ENCODE measurements around the gene TUBA1B. TPM values are rescaled to one million over a fixed set of nuclear protein-coding genes. Genes with fewer than 3 reads are reported as not detected.

The TUBA1B gene
- total RNA-seq, 1 donor from 2014 or later, result 2,565 TPM

- no peak for DNase-seq (ENCODE audit: low read depth)
- TF ChIP-seq CTCF (conservative IDR thresholded peaks at IDR 0.05; ENCODE audit: low read depth, low read length), result no peak
Observed at GRCh38 chr12:49094160-49094974, 36.8 kb downstream of the TUBA1B start, which contains the start of gene DHH. TSS of gene DHH (minus strand) at chr12:49094801. CDS start at chr12:49094512, 289 bp downstream.

GRCh38 chr12:49093792-49094159 is 37.4 kb downstream of the TUBA1B start:
- DNase-seq (ENCODE audit: low read depth), result no peak
- H3K4me3 ChIP-seq (ENCODE audit: low read depth, low read length), result peak overlapping the region; percentile 28

More at GRCh38 chr12:49094160-49094974, 36.8 kb downstream of the TUBA1B start, which contains the start of gene DHH:
- H3K4me3 ChIP-seq (ENCODE audit: low read depth, low read length), result peak within 1 kb of the TSS; percentile 28

GRCh38 chr12:49092816-49093406 is 38.3 kb downstream of the TUBA1B start:
- no peak overlapping the region for H3K4me3 ChIP-seq (ENCODE audit: low read depth, low read length)
- TF ChIP-seq CTCF (conservative IDR thresholded peaks at IDR 0.05; ENCODE audit: low read depth, low read length), result no peak
- DNase-seq (ENCODE audit: low read depth), result no peak

More at GRCh38 chr12:49093792-49094159, 37.4 kb downstream of the TUBA1B start:
- no peak for TF ChIP-seq CTCF (conservative IDR thresholded peaks at IDR 0.05; ENCODE audit: low read depth, low read length)

GRCh38 chr12:49092086-49092815 is 38.9 kb downstream of the TUBA1B start:
- DNase-seq (ENCODE audit: low read depth), result no peak
- TF ChIP-seq CTCF (conservative IDR thresholded peaks at IDR 0.05; ENCODE audit: low read depth, low read length), result peak; percentile 62
- peak overlapping the region; percentile 50 for H3K4me3 ChIP-seq (ENCODE audit: low read depth, low read length)

GRCh38 chr12:49091836-49092085 is 39.4 kb downstream of the TUBA1B start:
- no peak for TF ChIP-seq CTCF (conservative IDR thresholded peaks at IDR 0.05; ENCODE audit: low read depth, low read length)
- peak overlapping the region; percentile 50 for H3K4me3 ChIP-seq (ENCODE audit: low read depth, low read length)
- DNase-seq (ENCODE audit: low read depth), result no peak

- no peak for TF ChIP-seq CTCF (conservative IDR thresholded peaks at IDR 0.05; ENCODE audit: low read depth, low read length)
- H3K4me3 ChIP-seq (ENCODE audit: low read depth, low read length), result peak overlapping the region; percentile 50
- DNase-seq (ENCODE audit: low read depth), result no peak
Observed at GRCh38 chr12:49091056-49091835, 39.9 kb downstream of the TUBA1B start.
